Limb (tissue), 2 donors: ENCODE results near the gene AFAP1.
"Not testable (repeated sequence)": the region's sequence is repeated elsewhere in the genome, so short reads cannot be mapped to it uniquely, and the experiment has no call there.

Experiments
- DNase-seq, 2 donors: peaks; one replicate each; pipeline ENCODE4 v3.0.0-alpha.2; 2016; ENCODE audit errors: extremely low spot score in 2 of 2

The AFAP1 gene

GRCh38 chr4:7947927-7948326 is 8.3 kb upstream of the AFAP1 start:
- DNase-seq: no peak

DNA sequence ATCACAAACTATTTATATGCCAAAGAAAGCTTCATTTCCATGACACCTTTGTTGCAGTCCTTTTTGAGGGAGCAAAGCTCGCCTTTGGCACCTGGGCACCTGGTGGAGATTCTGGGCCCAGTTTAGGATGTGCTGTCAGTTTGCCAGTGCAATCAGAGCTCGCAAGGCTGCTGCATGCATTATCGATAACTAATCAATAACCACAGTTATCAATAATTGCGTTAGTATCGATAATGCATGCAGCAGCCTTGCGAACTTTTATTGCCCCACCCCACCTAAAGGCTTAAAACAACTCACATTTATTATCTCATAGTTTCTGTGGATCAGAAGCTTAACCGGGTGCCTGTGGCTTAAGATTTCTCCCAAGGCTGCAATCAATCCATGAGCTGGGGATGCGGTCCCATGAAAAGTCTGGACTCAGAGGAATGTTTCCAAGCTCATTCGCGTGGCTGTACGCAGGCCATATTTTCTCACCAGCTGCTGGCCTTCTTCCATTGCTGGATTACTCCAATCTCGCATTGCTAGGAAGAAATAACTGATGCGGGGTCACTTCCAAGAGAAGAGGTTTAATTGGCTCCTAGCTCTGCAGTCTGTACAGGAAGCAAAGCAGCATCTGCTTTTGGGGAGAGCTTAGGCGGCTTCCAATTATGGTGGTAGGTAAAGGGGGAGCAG is 6.2 kb upstream of the AFAP1 start:
- no peak for DNase-seq

GRCh38 chr4:7944599-7945220 is 5.0 kb upstream of the AFAP1 start:
- DNase-seq: no peak

GRCh38 chr4:7943688-7944087 is 4.0 kb upstream of the AFAP1 start:
- DNase-seq: not testable (repeated sequence)

DNA sequence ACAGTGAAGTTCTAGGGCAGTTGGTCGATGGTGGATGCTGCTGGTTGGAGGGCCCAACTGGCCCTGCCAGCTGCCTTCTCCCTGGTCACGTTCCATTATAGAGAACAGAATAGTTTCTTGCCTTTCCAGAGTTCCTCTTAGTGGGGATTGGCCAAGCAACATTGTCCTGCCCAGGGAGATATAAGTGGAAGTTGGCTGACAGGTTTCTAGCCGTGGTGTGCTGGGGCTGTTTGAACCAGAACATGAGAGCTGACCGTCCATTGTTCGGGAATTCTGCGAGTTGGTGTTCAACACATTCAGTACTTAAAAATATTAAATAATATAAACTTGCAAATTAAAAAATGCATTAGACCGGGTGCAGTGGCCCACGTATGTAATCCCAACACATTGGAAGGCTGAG is 3.5 kb upstream of the AFAP1 start:
- DNase-seq: no peak

DNA sequence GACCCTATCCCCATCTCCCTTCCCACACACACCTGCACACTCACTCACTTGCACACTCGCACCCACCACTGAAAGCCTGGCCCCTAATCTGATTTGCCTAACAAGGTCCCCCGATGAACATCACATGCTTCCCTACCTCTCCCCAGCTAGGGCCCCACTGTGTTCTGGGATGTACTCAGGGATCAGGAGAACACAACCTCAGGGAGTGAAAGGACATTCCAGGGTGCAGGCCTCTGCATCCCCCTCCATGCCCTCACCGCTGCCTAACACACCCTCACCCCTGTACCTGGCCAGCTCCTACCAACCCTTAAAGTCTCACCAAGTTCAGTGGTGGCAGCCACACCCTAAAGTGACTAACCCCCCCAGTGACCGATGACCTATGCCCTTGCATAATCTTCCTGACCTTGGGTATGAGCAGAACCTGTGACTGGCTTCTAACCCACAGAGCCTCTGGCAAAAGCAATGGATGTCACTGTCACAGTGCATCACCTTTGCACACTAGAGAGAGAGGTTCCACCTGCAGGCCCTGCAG is 2.4 kb upstream of the AFAP1 start:
- no peak for DNase-seq

- DNase-seq: no peak
Observed at GRCh38 chr4:7941111-7941964, 1.7 kb upstream of the AFAP1 start.

- DNase-seq: peak; percentile 44 to 58
Observed at GRCh38 chr4:7938609-7939376, 868 bp downstream of the AFAP1 start.

DNA sequence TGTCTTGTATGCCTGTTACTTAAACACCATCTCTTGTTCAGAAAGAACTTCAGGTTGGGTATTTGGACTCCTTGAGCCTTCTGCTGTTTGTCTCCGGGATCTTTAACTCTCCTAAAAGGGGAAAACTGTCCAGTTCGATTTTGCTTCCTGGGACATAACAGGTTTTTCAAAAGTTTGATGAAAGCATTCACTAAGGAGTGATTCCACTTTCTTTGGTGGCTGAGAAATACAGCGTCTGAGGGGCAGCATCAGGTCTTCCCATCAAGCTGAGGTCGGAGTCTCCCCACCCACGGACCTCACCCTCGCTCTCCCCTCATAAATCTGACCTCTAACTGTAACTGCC is 1.4 kb downstream of the AFAP1 start:
- no peak for DNase-seq

DNA sequence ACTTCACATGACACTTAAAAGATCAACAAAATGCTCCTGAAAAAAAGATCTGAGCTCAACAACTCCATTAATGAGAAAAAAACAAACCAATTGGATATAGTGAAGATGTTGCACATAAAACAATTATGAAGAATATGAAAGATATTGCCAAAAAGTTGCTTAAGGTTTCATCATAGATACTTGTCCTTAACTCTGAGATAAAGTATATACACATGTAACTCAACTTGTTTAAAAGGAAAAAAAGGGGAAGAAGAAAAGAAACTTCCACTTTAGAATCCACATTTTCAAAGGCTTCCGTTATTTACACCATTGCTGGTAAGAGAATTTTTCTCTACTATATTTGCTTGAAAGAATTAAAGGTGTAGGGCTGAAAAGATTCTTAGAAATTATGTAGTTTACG is 2.7 kb downstream of the AFAP1 start:
- DNase-seq: no peak

- no peak for DNase-seq
Observed at GRCh38 chr4:7933651-7934510, 5.8 kb downstream of the AFAP1 start.

GRCh38 chr4:7932287-7932686 is 7.4 kb downstream of the AFAP1 start:
- DNase-seq: no peak

- peak in 1 of 2 donors; percentile 56 for DNase-seq
Observed at GRCh38 chr4:7929118-7929951, 10.3 kb downstream of the AFAP1 start.

DNA sequence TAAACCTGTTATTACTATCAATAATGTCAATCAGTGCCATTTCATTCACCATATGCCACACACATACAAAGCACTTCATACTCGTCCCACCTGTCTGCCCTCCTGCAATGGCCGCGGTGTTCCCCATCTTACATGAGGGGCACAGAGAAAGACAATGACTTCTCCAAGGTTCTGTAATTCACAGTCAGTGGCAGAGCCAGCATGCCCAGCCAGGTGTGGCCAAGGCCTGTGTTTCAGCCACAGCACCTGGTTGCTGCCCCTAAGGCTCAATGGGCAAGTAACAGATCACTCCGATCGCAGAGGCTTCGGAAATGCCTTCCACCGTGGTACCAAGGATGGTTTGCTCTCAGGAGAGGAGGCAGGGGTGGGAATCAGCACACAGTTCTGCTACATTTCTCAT is 10.9 kb downstream of the AFAP1 start:
- no peak for DNase-seq

DNA sequence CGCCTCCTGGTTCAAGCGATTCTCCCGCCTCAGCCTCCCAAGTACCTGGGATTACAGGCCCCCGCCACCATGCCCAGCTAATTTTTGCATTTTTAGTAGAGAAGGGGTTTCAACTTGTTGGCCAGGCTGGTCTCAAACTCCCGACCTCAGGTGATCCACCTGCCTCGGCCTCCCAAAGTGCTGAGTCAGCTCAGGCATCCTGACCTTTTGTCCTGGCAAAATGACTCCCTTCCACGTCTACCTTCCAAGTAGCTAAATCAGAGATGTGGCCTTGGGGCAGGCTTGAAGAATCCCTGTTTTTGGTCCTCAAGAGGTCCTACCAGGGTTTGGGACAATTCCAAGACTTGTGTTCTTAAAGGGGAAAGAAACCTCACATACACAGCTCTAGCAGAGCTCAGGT is 12.8 kb downstream of the AFAP1 start:
- DNase-seq: no peak

- no peak for DNase-seq
Observed at GRCh38 chr4:7924570-7924969, 15.1 kb downstream of the AFAP1 start.

GRCh38 chr4:7924163-7924562 is 15.5 kb downstream of the AFAP1 start:
- DNase-seq: no peak

DNA sequence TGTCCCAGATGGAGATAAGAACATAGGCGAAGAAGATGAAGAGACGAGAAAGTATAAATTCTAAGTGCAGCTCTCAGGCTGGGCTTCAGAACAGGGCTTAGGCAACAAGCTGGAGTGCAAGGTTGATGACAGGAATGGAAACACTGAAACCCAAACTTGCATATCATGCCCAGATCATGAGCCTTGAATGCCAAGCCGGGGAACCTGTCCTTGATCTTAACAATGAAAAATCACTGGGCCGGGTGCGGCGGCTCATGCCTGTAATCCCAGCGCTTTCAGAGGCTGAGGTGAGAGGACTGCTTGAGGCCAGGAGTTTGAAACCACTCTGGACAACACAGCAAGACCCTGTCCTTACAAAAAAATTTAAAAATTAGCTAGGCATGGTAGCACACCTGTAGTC is 17.2 kb downstream of the AFAP1 start:
- no peak for DNase-seq

DNA sequence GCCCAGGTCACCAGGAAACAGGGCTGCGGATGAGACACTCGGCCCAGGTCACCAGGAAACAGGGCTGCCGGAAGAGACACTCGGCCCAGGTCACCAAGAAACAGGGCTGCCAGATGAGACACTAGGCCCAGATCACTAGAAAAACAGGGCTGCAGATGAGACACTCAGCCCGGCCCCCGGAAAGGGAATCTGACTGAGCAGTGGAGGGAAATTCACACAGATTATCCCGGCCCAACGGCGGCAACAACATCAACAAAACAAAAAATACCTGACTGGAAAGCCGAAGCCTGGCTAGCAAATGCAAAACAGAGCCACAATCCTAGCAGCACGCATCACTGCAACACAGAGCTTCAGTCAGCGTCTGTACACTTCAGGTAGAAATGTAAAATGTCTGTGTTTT is 20.7 kb downstream of the AFAP1 start:
- no peak for DNase-seq

DNA sequence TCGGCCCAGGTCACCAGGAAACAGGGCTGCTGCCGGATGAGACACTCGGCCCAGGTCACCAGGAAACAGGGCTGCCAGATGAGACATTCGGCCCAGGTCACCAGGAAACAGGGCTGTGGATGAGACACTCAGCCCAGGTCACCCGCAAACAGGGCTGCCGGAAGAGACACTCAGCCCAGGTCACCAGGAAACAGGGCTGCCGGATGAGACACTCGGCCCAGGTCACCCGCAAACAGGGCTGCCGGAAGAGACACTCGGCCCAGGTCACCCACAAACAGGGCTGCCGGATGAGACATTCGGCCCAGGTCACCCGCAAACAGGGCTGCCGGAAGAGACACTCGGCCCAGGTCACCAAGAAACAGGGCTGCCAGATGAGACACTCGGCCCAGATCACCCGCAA is 21.5 kb downstream of the AFAP1 start:
- not testable (repeated sequence) for DNase-seq
